Activated CD8-positive, alpha-beta memory T cell treated with anti-CD3 and anti-CD28 coated beads, Interleukin-2, amount 50 U/mL, for 1 hour (primary cell): ENCODE data around the gene SULF2.

Source experiments
- DNase-seq: peaks from one replicate; pipeline ENCODE4 v3.0.0-alpha.2; 2020; ENCODE audit errors: extremely low read depth

SULF2 gene

GRCh38 chr20:47648943-47649342, 136.3 kb downstream of the SULF2 start:
- no peak for DNase-seq

- DNase-seq = no peak
These were observed 137.3 kb downstream of the SULF2 start for GRCh38 chr20:47647994-47648393.

- no peak for DNase-seq
These were observed 139.6 kb downstream of the SULF2 start for GRCh38 chr20:47645632-47646031.

- no peak for DNase-seq
These were observed 142.7 kb downstream of the SULF2 start for GRCh38 chr20:47642624-47643023.

- DNase-seq = no peak
These were observed 143.2 kb downstream of the SULF2 start for GRCh38 chr20:47642118-47642517.

GRCh38 chr20:47638851-47639250, 146.4 kb downstream of the SULF2 start:
- no peak for DNase-seq

- DNase-seq = no peak
These were observed 150.0 kb downstream of the SULF2 start for GRCh38 chr20:47635256-47635655.

- DNase-seq = no peak
These were observed 154.2 kb downstream of the SULF2 start for GRCh38 chr20:47631078-47631477.

- no peak for DNase-seq
These were observed 155.4 kb downstream of the SULF2 start for GRCh38 chr20:47629907-47630306.

- DNase-seq = no peak
These were observed 157.7 kb downstream of the SULF2 start for GRCh38 chr20:47627540-47627939.

- no peak for DNase-seq
These were observed 162.1 kb downstream of the SULF2 start for GRCh38 chr20:47623206-47623605.

GRCh38 chr20:47622118-47622665, 163.1 kb downstream of the SULF2 start:
- DNase-seq = no peak

- DNase-seq = no peak
These were observed 164.2 kb downstream of the SULF2 start for GRCh38 chr20:47620808-47621805.

GRCh38 chr20:47618479-47618878, 166.8 kb downstream of the SULF2 start:
- no peak for DNase-seq

- DNase-seq = no peak
These were observed 170.5 kb downstream of the SULF2 start for GRCh38 chr20:47614703-47615309.

- DNase-seq = no peak
These were observed 172.6 kb downstream of the SULF2 start for GRCh38 chr20:47612670-47613069.

- no peak for DNase-seq
These were observed 173.5 kb downstream of the SULF2 start for GRCh38 chr20:47611785-47612184.

- no peak for DNase-seq
These were observed 174.4 kb downstream of the SULF2 start for GRCh38 chr20:47610945-47611250.

- peak; percentile 60 for DNase-seq
These were observed 174.9 kb downstream of the SULF2 start for GRCh38 chr20:47610247-47610944.

- DNase-seq = no peak
These were observed 176.3 kb downstream of the SULF2 start for GRCh38 chr20:47609001-47609400.
